HEK293 (cell line): ENCODE data around the gene CAPN5.

Experiments
- CTCF ChIA-PET: fragments of 350-600 bp; formaldehyde crosslinking; extraction: SDS; loops from one replicate; lab custom pipeline; 2021; ENCODE audit warnings: antibody characterized with exemption; lab: Yijun Ruan, JAX
- POLR2A ChIA-PET: fragments of 300-600 bp; formaldehyde crosslinking; extraction: SDS; loops from one replicate; lab custom pipeline; 2020; ENCODE audit warnings: antibody characterized with exemption, inconsistent platforms; lab: Yijun Ruan, JAX
- H3K27ac ChIP-seq: fragments of 200-500 bp; sonication (Bioruptor generic); 2 replicates; pipeline ENCODE4 v1.5.1; 2014; ENCODE audit warnings: low read depth, low read length, control low read depth, inconsistent platforms; ENCODE audit errors: extremely low read depth
- H3K36me3 ChIP-seq, 2 experiments: fragments of 200-500 bp in 1 of 2; sonication (Bioruptor generic) in 1 of 2; 1 replicate in 1 of 2; 2 replicates in 1 of 2; pipeline ENCODE4 v1.5.1; 2014 to 2017; ENCODE audit warnings: inconsistent platforms in 2 of 2, low read length in 2 of 2; ENCODE audit not compliant: control insufficient read depth in 2 of 2, insufficient read depth in 1 of 2
- H3K4me1 ChIP-seq: fragments of 200-500 bp; sonication (Bioruptor generic); 2 replicates; pipeline ENCODE4 v1.5.1; 2014; ENCODE audit warnings: mild to moderate bottlenecking, low read length, inconsistent platforms; ENCODE audit not compliant: control insufficient read depth, insufficient read depth
- H3K4me3 ChIP-seq: 2 replicates; pipeline ENCODE4 v1.5.1; 2011; ENCODE audit warnings: low read depth, mild to moderate bottlenecking, control low read depth, low read length, moderate library complexity
- H3K9me3 ChIP-seq: fragments of 200-500 bp; sonication (Bioruptor generic); 2 replicates; pipeline ENCODE4 v1.5.1; 2014; ENCODE audit warnings: low read depth, low read length, inconsistent platforms; ENCODE audit not compliant: control insufficient read depth, insufficient read depth
- GLIS1 ChIP-seq: fragments of 450-650 bp; formaldehyde crosslinking; IDR thresholded peaks from 2 replicates; pipeline ENCODE4 v1.5.1; 2016; ENCODE audit warnings: missing biosample characterization, missing genetic modification characterization
- KLF1 ChIP-seq: fragments of 450-650 bp; formaldehyde crosslinking; IDR thresholded peaks from 2 replicates; pipeline ENCODE4 v1.5.1; 2016; ENCODE audit warnings: missing biosample characterization, missing genetic modification characterization
- MZF1 ChIP-seq: fragments of 450-650 bp; formaldehyde crosslinking; IDR thresholded peaks from 2 replicates; pipeline ENCODE4 v1.5.1; 2017; ENCODE audit warnings: missing biosample characterization, missing genetic modification characterization, borderline replicate concordance
- SALL2 ChIP-seq: fragments of 450-650 bp; formaldehyde crosslinking; IDR thresholded peaks from 2 replicates; pipeline ENCODE4 v1.5.0; 2017; ENCODE audit warnings: missing biosample characterization, mild to moderate bottlenecking, missing genetic modification characterization, borderline replicate concordance
- TRIM28 ChIP-seq: IDR thresholded peaks from 2 replicates; pipeline ENCODE4 v1.6.1; 2011; ENCODE audit warnings: low read length, control low read depth, borderline replicate concordance
- ZBTB48 ChIP-seq: fragments of 450-650 bp; formaldehyde crosslinking; IDR thresholded peaks from 2 replicates; pipeline ENCODE4 v1.5.1; 2016; ENCODE audit warnings: missing biosample characterization, missing genetic modification characterization
- ZBTB8A ChIP-seq: fragments of 450-650 bp; formaldehyde crosslinking; IDR thresholded peaks from 2 replicates; pipeline ENCODE4 v1.5.1; 2016; ENCODE audit warnings: missing biosample characterization, missing genetic modification characterization
- ZNF133 ChIP-seq: fragments of 450-650 bp; formaldehyde crosslinking; IDR thresholded peaks from 2 replicates; pipeline ENCODE4 v1.5.1; 2016; ENCODE audit warnings: missing biosample characterization, missing genetic modification characterization
- ZNF202 ChIP-seq: fragments of 450-650 bp; formaldehyde crosslinking; IDR thresholded peaks from 2 replicates; pipeline ENCODE4 v1.5.1; 2016; ENCODE audit warnings: missing biosample characterization, missing genetic modification characterization, borderline replicate concordance
- ZNF311 ChIP-seq: fragments of 450-650 bp; formaldehyde crosslinking; IDR thresholded peaks from 2 replicates; pipeline ENCODE4 v1.5.1; 2017; ENCODE audit warnings: missing biosample characterization, missing genetic modification characterization, borderline replicate concordance
- ZNF366 ChIP-seq: fragments of 450-650 bp; formaldehyde crosslinking; conservative IDR thresholded peaks from 2 replicates; pipeline ENCODE4 v1.5.1; 2016; ENCODE audit warnings: missing biosample characterization, missing genetic modification characterization
- ZNF37A ChIP-seq: fragments of 450-650 bp; IDR thresholded peaks from 2 replicates; pipeline ENCODE4 v1.5.1; 2018; ENCODE audit warnings: missing biosample characterization, missing genetic modification characterization
- ZNF514 ChIP-seq: fragments of 450-650 bp; formaldehyde crosslinking; IDR thresholded peaks from 2 replicates; pipeline ENCODE4 v1.5.1; 2016; ENCODE audit warnings: missing biosample characterization, missing genetic modification characterization
- ZNF664 ChIP-seq: fragments of 450-650 bp; formaldehyde crosslinking; IDR thresholded peaks from 2 replicates; pipeline ENCODE4 v1.5.1; 2016; ENCODE audit warnings: missing biosample characterization, missing genetic modification characterization
- ZNF670 ChIP-seq: fragments of 450-650 bp; formaldehyde crosslinking; IDR thresholded peaks from 2 replicates; pipeline ENCODE4 v1.5.1; 2016; ENCODE audit warnings: missing biosample characterization, missing genetic modification characterization, low read depth
- ZNF677 ChIP-seq: fragments of 450-650 bp; IDR thresholded peaks from 2 replicates; pipeline ENCODE4 v1.5.0; 2018; ENCODE audit warnings: missing biosample characterization, mild to moderate bottlenecking, missing genetic modification characterization, moderate library complexity
- ZNF707 ChIP-seq: fragments of 450-650 bp; formaldehyde crosslinking; IDR thresholded peaks from 2 replicates; pipeline ENCODE4 v1.5.1; 2016; ENCODE audit warnings: missing biosample characterization, missing genetic modification characterization
- ZNF837 ChIP-seq: fragments of 450-650 bp; formaldehyde crosslinking; IDR thresholded peaks from 2 replicates; pipeline ENCODE4 v1.5.1; 2016; ENCODE audit warnings: missing biosample characterization, missing genetic modification characterization
- ZNF843 ChIP-seq: fragments of 450-650 bp; formaldehyde crosslinking; IDR thresholded peaks from 2 replicates; pipeline ENCODE4 v1.5.1; 2016; ENCODE audit warnings: missing biosample characterization, missing genetic modification characterization
- ZSCAN23 ChIP-seq: fragments of 450-650 bp; formaldehyde crosslinking; IDR thresholded peaks from 2 replicates; pipeline ENCODE4 v1.5.1; 2016; ENCODE audit warnings: missing biosample characterization, missing genetic modification characterization
- ZXDB ChIP-seq: fragments of 450-650 bp; formaldehyde crosslinking; IDR thresholded peaks from 2 replicates; pipeline ENCODE4 v1.5.1; 2016; ENCODE audit warnings: missing biosample characterization, missing genetic modification characterization
- TF ChIP-seq, protein P1 (sequence below): fragments of 450-650 bp; formaldehyde crosslinking; IDR thresholded peaks from 2 replicates; pipeline ENCODE4 v1.5.1; 2017; ENCODE audit warnings: missing biosample characterization, missing genetic modification characterization
- TF ChIP-seq, protein P2 (sequence below): fragments of 450-650 bp; formaldehyde crosslinking; conservative IDR thresholded peaks from 2 replicates; pipeline ENCODE4 v1.5.1; 2016; ENCODE audit warnings: low read depth, missing biosample characterization, missing genetic modification characterization
- TF ChIP-seq, protein P3 (sequence below): fragments of 450-650 bp; formaldehyde crosslinking; IDR thresholded peaks from 2 replicates; pipeline ENCODE4 v1.5.1; 2017; ENCODE audit warnings: missing biosample characterization, missing genetic modification characterization
- TF ChIP-seq, protein P4 (sequence below): fragments of 450-650 bp; formaldehyde crosslinking; IDR thresholded peaks from 2 replicates; pipeline ENCODE4 v1.5.1; 2017; ENCODE audit warnings: missing biosample characterization, missing genetic modification characterization

Gene CAPN5

GRCh38 chr11:77051511-77051910 is 15.3 kb upstream of the CAPN5 start:
- H3K27ac ChIP-seq = no peak overlapping the region
- H3K4me3 ChIP-seq = no peak overlapping the region
- CTCF ChIA-PET = interaction anchor here (0.6 to 1.2 kb wide), 4 partner anchors 19 to 270 kb away, joined by 3 to 4 read pairs (median 3); no protein-coding TSS in a partner anchor
- H3K36me3 ChIP-seq = no peaks in the 10 kb centered on the region
- POLR2A ChIA-PET = no interaction called here
- H3K9me3 ChIP-seq = no peaks in the 10 kb centered on the region
- TF ChIP-seq, protein P1, sequence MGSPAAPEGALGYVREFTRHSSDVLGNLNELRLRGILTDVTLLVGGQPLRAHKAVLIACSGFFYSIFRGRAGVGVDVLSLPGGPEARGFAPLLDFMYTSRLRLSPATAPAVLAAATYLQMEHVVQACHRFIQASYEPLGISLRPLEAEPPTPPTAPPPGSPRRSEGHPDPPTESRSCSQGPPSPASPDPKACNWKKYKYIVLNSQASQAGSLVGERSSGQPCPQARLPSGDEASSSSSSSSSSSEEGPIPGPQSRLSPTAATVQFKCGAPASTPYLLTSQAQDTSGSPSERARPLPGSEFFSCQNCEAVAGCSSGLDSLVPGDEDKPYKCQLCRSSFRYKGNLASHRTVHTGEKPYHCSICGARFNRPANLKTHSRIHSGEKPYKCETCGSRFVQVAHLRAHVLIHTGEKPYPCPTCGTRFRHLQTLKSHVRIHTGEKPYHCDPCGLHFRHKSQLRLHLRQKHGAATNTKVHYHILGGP (tag by site-specific recombination) = no peak
- TF ChIP-seq SALL2 (tag by site-specific recombination) (no peak), ZNF677 (tag by site-specific recombination) (no peak), ZNF514 (tag by site-specific recombination) (no peak), ZNF707 (tag by site-specific recombination) (no peak), ZSCAN23 (no peak), ZNF133 (tag by site-specific recombination) (no peak)
- TF ChIP-seq, protein P2, sequence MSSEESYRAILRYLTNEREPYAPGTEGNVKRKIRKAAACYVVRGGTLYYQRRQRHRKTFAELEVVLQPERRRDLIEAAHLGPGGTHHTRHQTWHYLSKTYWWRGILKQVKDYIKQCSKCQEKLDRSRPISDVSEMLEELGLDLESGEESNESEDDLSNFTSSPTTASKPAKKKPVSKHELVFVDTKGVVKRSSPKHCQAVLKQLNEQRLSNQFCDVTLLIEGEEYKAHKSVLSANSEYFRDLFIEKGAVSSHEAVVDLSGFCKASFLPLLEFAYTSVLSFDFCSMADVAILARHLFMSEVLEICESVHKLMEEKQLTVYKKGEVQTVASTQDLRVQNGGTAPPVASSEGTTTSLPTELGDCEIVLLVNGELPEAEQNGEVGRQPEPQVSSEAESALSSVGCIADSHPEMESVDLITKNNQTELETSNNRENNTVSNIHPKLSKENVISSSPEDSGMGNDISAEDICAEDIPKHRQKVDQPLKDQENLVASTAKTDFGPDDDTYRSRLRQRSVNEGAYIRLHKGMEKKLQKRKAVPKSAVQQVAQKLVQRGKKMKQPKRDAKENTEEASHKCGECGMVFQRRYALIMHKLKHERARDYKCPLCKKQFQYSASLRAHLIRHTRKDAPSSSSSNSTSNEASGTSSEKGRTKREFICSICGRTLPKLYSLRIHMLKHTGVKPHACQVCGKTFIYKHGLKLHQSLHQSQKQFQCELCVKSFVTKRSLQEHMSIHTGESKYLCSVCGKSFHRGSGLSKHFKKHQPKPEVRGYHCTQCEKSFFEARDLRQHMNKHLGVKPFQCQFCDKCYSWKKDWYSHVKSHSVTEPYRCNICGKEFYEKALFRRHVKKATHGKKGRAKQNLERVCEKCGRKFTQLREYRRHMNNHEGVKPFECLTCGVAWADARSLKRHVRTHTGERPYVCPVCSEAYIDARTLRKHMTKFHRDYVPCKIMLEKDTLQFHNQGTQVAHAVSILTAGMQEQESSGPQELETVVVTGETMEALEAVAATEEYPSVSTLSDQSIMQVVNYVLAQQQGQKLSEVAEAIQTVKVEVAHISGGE (tag by site-specific recombination) = no peak
- TF ChIP-seq, protein P3, sequence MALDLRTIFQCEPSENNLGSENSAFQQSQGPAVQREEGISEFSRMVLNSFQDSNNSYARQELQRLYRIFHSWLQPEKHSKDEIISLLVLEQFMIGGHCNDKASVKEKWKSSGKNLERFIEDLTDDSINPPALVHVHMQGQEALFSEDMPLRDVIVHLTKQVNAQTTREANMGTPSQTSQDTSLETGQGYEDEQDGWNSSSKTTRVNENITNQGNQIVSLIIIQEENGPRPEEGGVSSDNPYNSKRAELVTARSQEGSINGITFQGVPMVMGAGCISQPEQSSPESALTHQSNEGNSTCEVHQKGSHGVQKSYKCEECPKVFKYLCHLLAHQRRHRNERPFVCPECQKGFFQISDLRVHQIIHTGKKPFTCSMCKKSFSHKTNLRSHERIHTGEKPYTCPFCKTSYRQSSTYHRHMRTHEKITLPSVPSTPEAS (tag by site-specific recombination) = no peak
- H3K4me1 ChIP-seq = no peaks in the 10 kb centered on the region

DNA sequence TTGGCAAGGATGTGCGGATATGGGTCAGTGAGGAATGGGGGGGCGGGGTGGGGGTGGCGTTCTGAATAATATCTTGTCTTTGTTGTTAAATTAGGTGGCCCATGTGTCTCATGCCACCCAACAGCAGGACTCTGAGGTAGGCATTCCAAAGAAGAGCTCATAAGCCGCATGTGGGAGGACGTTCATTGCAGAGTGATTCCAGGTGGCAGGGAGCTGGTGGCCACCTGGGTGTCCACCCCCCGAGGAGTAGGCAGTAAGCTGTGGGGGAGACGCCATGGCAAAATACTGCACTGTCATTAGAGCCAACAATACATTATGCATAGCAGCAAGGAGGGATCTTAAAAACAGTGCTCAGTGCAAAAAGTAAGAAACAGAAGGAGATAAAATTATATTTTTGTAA is 14.3 kb upstream of the CAPN5 start:
- H3K4me1 ChIP-seq = no peaks in the 10 kb centered on the region
- no peaks in the 10 kb centered on the region for H3K36me3 ChIP-seq
- no peak overlapping the region for H3K4me3 ChIP-seq
- TF ChIP-seq ZNF366 (tag by site-specific recombination) (no peak), GLIS1 (tag by site-specific recombination) (peak; percentile 55)
- no peak overlapping the region for H3K27ac ChIP-seq
- CTCF ChIA-PET = no interaction called here
- H3K9me3 ChIP-seq = no peaks in the 10 kb centered on the region
- POLR2A ChIA-PET = no interaction called here

DNA sequence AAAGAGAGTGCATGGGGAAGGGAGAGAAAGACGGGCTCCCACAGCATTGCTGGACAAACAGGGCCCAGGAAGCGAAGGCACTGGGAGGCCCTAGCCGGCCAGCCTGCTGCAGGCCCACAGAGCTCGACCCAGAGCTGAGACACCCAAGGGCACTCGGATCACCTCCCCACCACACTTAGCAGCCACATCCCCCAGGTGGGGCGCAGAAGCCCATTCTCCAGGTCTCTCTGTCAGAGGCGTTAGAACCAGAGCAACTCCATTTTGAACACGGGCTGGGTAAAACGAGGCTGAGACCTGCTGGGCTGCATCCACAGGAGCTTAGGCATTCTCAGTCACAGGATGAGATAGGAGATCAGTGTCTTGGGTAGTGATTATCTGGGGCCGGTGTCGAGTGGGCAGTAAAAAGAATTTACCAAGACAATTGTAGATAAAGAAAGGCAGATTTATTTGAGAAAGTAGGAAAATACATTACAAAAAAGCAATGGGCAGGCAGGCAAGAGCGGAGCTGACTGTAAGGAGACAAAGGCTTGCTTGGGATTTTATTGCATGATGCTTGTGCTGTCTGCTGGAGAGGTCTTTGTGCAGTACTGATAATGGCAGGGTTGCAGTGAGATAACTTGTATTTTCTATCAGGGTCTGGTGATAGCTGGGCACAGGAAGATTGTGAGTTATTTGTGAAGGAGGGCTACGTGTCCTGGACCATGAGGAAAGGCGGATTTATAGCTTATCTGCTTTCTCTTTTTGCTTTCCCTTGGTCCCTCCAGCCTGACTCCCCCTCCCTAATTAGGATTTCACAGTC is 13.4 kb upstream of the CAPN5 start:
- ChIA-PET POLR2A (no interaction called here), CTCF (interaction anchor here (0.5 to 1.5 kb wide), 3 partner anchors 10 to 53 kb away, joined by 3 to 5 read pairs (median 4); no protein-coding TSS in a partner anchor)
- H3K9me3 ChIP-seq = no peaks in the 10 kb centered on the region
- no peak for TF ChIP-seq ZNF202 (tag by site-specific recombination)
- no peak for TF ChIP-seq ZBTB8A (tag by site-specific recombination)
- no peak for TF ChIP-seq ZNF670
- no peak for TF ChIP-seq ZNF664 (tag by site-specific recombination)
- TF ChIP-seq ZXDB (tag by site-specific recombination) = no peak
- no peak for TF ChIP-seq ZNF837 (tag by site-specific recombination)
- no peak for TF ChIP-seq ZNF843 (tag by site-specific recombination)
- TF ChIP-seq, protein P4, sequence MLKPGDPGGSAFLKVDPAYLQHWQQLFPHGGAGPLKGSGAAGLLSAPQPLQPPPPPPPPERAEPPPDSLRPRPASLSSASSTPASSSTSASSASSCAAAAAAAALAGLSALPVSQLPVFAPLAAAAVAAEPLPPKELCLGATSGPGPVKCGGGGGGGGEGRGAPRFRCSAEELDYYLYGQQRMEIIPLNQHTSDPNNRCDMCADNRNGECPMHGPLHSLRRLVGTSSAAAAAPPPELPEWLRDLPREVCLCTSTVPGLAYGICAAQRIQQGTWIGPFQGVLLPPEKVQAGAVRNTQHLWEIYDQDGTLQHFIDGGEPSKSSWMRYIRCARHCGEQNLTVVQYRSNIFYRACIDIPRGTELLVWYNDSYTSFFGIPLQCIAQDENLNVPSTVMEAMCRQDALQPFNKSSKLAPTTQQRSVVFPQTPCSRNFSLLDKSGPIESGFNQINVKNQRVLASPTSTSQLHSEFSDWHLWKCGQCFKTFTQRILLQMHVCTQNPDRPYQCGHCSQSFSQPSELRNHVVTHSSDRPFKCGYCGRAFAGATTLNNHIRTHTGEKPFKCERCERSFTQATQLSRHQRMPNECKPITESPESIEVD (tag by site-specific recombination) = no peak
- TF ChIP-seq TRIM28 = no peak
- no peak for TF ChIP-seq ZNF311 (tag by site-specific recombination)
- TF ChIP-seq KLF1 (tag by site-specific recombination) = no peak
- no peak for TF ChIP-seq ZNF37A
- no peak for TF ChIP-seq ZBTB48
- no peak for TF ChIP-seq MZF1 (tag by site-specific recombination)

More for the DNA sequence above, 13.4 kb upstream of the CAPN5 start:
- H3K4me3 ChIP-seq = no peak overlapping the region
- no peaks in the 10 kb centered on the region for H3K36me3 ChIP-seq
- no peak overlapping the region for H3K27ac ChIP-seq
- H3K4me1 ChIP-seq = no peaks in the 10 kb centered on the region
